Activated CD4-positive, alpha-beta T cell treated with anti-CD3 and anti-CD28 coated beads, Interleukin-2, amount 10 ng/mL, durations not matched to agents 7 days and 5 days (primary cell): ENCODE measurements around the gene SF3B2. TPM values are rescaled to one million over a fixed set of nuclear protein-coding genes. Genes with fewer than 3 reads are reported as not detected.

Experiments used
- total RNA-seq, 2 experiments: library from RNA; stranded (reverse); gene quantifications; one replicate each; pipeline ENCODE4 v1.2.3, GENCODE V29; 2021

SF3B2 gene
- total RNA-seq, 2 experiments from 2014 or later, result 217 to 223 TPM

Other genes with a start within 250 kb of the SF3B2 start
- gene SNX32, start 218.4 kb upstream of the SF3B2 start, total RNA-seq, result 1 to 10 TPM; 2.1 to 2.2 TPM
- gene CFL1, start 194.2 kb upstream of the SF3B2 start, total RNA-seq, result 1,000 to 10,000 TPM; 1,543 to 1,707 TPM
- gene MUS81, start 191.9 kb upstream of the SF3B2 start, total RNA-seq, result 100 to 1,000 TPM in 1 of 2 experiments, 10 to 100 TPM in 1; 96.6 to 108 TPM
- 1 to 10 TPM; 9.0 to 9.7 TPM for gene EFEMP2, start 179.6 kb upstream of the SF3B2 start, total RNA-seq
- 10 to 100 TPM; 22.9 to 23.6 TPM for gene CTSW, start 172.5 kb upstream of the SF3B2 start, total RNA-seq
- gene FIBP, start 163.9 kb upstream of the SF3B2 start, total RNA-seq, result 100 to 1,000 TPM in 1 of 2 experiments, 10 to 100 TPM in 1; 94.7 to 112 TPM
- gene CCDC85B, start 161.7 kb upstream of the SF3B2 start, total RNA-seq, result 10 to 100 TPM; 39.4 to 56.7 TPM
- gene FOSL1, start 152.0 kb upstream of the SF3B2 start, total RNA-seq, result 1 to 10 TPM; 1.7 to 2.0 TPM
- 10 to 100 TPM; 32.7 to 36.3 TPM for gene C11orf68, start 133.3 kb upstream of the SF3B2 start, total RNA-seq
- gene DRAP1, start 132.9 kb upstream of the SF3B2 start, total RNA-seq, result 100 to 1,000 TPM; 190 to 218 TPM
- not detected for gene TSGA10IP, start 106.9 kb upstream of the SF3B2 start, total RNA-seq
- gene SART1, start 90.6 kb upstream of the SF3B2 start, total RNA-seq, result 10 to 100 TPM; 79.6 to 81.7 TPM
- gene EIF1AD, start 50.2 kb upstream of the SF3B2 start, total RNA-seq, result 10 to 100 TPM; 50.4 to 54.4 TPM
- 100 to 1,000 TPM; 223 to 236 TPM for gene BANF1, start 49.9 kb upstream of the SF3B2 start, total RNA-seq
- gene CST6, start 40.4 kb upstream of the SF3B2 start, total RNA-seq, result not detected
- not detected for gene CATSPER1, start 25.9 kb upstream of the SF3B2 start, total RNA-seq
- not detected for gene GAL3ST3, start 3.2 kb upstream of the SF3B2 start, total RNA-seq
- gene PACS1, start 17.9 kb downstream of the SF3B2 start, total RNA-seq, result 100 to 1,000 TPM; 109 TPM
- 10 to 100 TPM; 32.1 to 38.5 TPM for gene KLC2, start 205.3 kb downstream of the SF3B2 start, total RNA-seq
- gene RAB1B, start 216.3 kb downstream of the SF3B2 start, total RNA-seq, result 100 to 1,000 TPM; 151 to 174 TPM
- 1 to 10 TPM; 2.5 TPM for gene CNIH2, start 225.8 kb downstream of the SF3B2 start, total RNA-seq
- 10 to 100 TPM; 39.1 to 45.4 TPM for gene YIF1A, start 236.8 kb downstream of the SF3B2 start, total RNA-seq
- gene TMEM151A, start 239.5 kb downstream of the SF3B2 start, total RNA-seq, result not detected